Ovary (tissue), 3 donors: Measurements from ENCODE around the gene SMC3.

ENCODE experiments used
- CTCF ChIP-seq, 3 donors: fragments of 450-650 bp in 2 of 3; fragments of 200-600 bp in 1 of 3; IDR thresholded peaks; one replicate each; pipeline versions ENCODE4 v1.5.1 to v1.8.0; 2016 to 2022; ENCODE audit warnings: antibody characterized with exemption in 3 of 3, mild to moderate bottlenecking in 1 of 3
- POLR2A ChIP-seq: fragments of 450-650 bp; IDR thresholded peaks from one replicate; pipeline ENCODE4 v1.6.1; 2017; ENCODE audit warnings: antibody characterized with exemption, mild to moderate bottlenecking, moderate library complexity
- donor health status: DM: no; HTN: no; CAD: no.

- TF ChIP-seq CTCF (IDR thresholded peaks at IDR 0.05) (no peak), POLR2A (no peak)
Measured at GRCh38 chr10:110620398-110620719, 52.9 kb downstream of the SMC3 start.
